Subcutaneous abdominal adipose tissue (tissue), 5 donors: Measurements from ENCODE around the gene WDR44.
A peak's percentile ranks its signal among the peaks of the same experiment; 100 is the strongest.

Experiments used
- H3K27ac ChIP-seq: one replicate; pipeline ENCODE4 v1.7.0; 2013; ENCODE audit warnings: low read depth, mild to moderate bottlenecking, inconsistent platforms, low read length, moderate library complexity
- H3K27me3 ChIP-seq, 5 donors: one replicate each; pipeline ENCODE4 v1.7.0; 2013; ENCODE audit warnings: low read length in 5 of 5, inconsistent platforms in 1 of 5; ENCODE audit not compliant: control insufficient read depth in 5 of 5, insufficient read depth in 4 of 5
- H3K36me3 ChIP-seq, 5 donors: one replicate each; pipeline ENCODE4 v1.7.0; 2013; ENCODE audit warnings: low read length in 5 of 5; ENCODE audit not compliant: control insufficient read depth in 5 of 5, insufficient read depth in 5 of 5
- H3K4me1 ChIP-seq, 5 donors: one replicate each; pipeline ENCODE4 v1.7.0; 2013; ENCODE audit warnings: low read length in 5 of 5, mild to moderate bottlenecking in 3 of 5, moderate library complexity in 1 of 5; ENCODE audit not compliant: control insufficient read depth in 5 of 5, insufficient read depth in 5 of 5
- H3K4me3 ChIP-seq, 5 donors: one replicate each; pipeline ENCODE4 v1.7.0; 2013; ENCODE audit warnings: low read length in 5 of 5, low read depth in 1 of 5
- H3K9ac ChIP-seq, 5 donors: one replicate each; pipeline ENCODE4 v1.7.0; 2013; ENCODE audit warnings: low read length in 5 of 5, mild to moderate bottlenecking in 4 of 5, moderate library complexity in 3 of 5
- H3K9me3 ChIP-seq, 5 donors: one replicate each; pipeline ENCODE4 v1.7.0; 2013; ENCODE audit warnings: low read length in 5 of 5; ENCODE audit not compliant: control insufficient read depth in 5 of 5
- donor health status: healthy.
- donor health status: healthy.
- donor health status: healthy.
- donor health status: healthy.
- donor health status: healthy.

Gene WDR44

DNA sequence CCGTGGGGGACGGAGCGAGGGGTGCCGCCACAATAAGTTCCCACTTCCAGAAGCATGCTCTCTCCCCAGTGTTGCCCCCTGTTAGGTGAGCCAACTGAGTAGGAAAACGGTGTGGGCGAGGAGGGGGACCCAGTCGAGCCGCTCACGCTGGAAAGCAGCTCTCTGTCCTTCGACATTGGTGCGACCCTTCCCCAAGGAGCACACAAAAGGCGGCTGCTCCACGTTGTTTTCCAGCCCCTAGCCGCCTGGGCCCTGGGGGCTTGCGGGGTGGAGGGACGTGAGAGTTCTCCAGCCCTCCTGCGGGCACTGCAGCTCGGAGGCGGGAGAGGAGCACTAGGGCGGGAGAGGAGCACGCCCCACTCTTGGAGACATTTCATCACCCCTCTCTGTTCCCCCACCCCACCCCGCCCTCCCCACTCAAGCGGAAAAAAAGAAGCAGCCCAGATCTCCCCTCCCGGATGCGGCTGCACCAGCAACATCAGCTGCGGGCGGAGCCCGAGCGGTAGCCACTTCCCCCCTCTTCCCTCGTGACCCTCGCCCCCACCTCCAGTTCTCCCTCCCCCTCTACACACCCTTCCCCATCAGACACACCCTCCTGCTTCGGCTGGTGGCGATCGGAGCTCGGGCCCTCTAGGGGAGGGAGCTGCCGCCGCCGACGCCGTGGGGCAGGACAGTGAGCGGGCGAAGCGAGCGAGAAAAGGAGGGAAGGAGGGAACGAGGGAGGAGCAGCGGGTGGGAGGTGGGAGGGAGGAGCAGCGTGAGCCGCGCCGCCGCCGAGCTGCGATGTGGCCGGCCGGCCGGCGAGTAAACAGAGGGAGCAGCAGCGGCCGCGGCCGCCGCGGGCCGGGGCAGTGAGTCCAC is 149.4 kb downstream of the WDR44 start, which contains the start of gene DOCK11:
Gene DOCK11 (plus strand): TSS at position 755 of the 861 bp plus-strand sequence. CDS start 157 bp downstream, outside the sequence.
- H3K27ac ChIP-seq: peak within 1 kb of the TSS; percentile 81
- peak within 1 kb of the TSS; percentile 70 to 82 (median 76) for H3K4me3 ChIP-seq
- peaks cover 0 to 8% (median 0%) of the 10 kb centered on the region in 5 donors for H3K9me3 ChIP-seq
- H3K36me3 ChIP-seq: no peaks in the 10 kb centered on the region
- peak within 1 kb of the TSS; percentile 52 to 80 (median 74) for H3K9ac ChIP-seq
- peaks cover 0 to 8% (median 7%) of the 10 kb centered on the region in 5 donors for H3K27me3 ChIP-seq
- peaks cover 0 to 21% (median 13%) of the 10 kb centered on the region in 5 donors for H3K4me1 ChIP-seq

DNA sequence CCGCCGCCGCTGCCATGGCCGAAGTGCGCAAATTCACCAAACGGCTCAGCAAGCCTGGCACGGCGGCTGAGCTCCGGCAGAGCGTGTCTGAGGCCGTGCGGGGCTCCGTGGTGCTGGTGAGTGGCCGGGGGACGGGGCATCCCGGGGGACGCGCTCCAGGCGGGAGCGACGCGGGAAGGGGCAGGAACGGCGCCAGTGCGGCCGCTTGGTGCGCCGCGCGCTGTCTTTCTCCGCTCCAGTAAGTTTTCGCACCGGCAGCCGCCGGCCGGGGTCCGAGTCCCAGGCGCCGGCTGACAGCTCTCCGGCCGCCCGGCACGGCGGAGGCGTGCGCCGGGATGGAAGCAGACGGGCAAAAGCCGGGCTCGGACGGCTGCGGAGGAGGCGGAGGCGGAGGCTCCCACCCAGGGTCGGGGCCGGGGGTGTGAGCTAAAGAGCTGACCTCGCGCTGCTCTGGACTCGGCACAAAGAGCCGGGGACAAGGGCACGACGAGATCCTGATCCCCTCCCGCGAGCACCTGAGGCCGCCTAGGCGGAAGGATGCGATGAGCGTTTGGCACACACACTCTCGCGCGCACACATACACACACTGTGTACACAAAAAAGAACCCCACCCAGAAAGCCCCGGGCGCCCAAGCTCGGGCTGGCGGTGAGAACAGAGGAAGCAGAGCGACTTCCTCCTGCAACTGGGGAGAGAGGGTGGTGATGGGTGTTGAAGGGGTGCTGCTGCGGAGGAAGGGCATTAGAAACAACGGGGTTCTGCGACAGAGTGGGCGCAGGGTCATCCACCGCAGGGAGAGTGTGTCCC is 150.3 kb downstream of the WDR44 start:
- H3K36me3 ChIP-seq: no peaks in the 10 kb centered on the region
- peak overlapping the region; percentile 81 for H3K27ac ChIP-seq
- H3K4me1 ChIP-seq: peaks cover 0 to 21% (median 13%) of the 10 kb centered on the region in 5 donors
- peak overlapping the region; percentile 70 to 82 (median 76) for H3K4me3 ChIP-seq
- H3K9me3 ChIP-seq: peaks cover 0 to 8% (median 0%) of the 10 kb centered on the region in 5 donors
- peaks cover 0 to 8% (median 7%) of the 10 kb centered on the region in 5 donors for H3K27me3 ChIP-seq
- H3K9ac ChIP-seq: peak overlapping the region; percentile 52 to 80 (median 74)

DNA sequence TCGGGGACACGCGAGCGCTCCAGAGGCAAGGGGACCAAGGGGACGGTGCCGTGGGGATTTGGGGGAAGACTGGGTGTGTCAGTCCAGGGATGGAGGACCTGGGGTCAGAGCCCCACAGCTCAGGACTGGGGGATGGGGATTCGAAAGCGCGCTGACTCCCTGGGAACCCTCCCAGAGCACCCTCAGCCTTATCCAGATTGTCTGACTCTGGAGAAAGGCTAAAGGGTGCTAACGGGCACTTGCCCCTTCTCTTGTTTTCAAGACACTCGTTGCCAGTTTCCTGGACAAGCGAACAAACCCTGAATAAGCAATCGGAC is 150.8 kb downstream of the WDR44 start:
- Histone ChIP-seq H3K4me1 (peaks cover 0 to 21% (median 14%) of the 10 kb centered on the region in 5 donors), H3K36me3 (no peaks in the 10 kb centered on the region), H3K9me3 (peaks cover 0 to 8% (median 0%) of the 10 kb centered on the region in 5 donors), H3K9ac (peak overlapping the region; percentile 52 to 80 (median 74)), H3K27ac (peak overlapping the region; percentile 81), H3K4me3 (peak overlapping the region; percentile 70 to 82 (median 76)), H3K27me3 (peaks cover 0 to 8% (median 7%) of the 10 kb centered on the region in 5 donors)

DNA sequence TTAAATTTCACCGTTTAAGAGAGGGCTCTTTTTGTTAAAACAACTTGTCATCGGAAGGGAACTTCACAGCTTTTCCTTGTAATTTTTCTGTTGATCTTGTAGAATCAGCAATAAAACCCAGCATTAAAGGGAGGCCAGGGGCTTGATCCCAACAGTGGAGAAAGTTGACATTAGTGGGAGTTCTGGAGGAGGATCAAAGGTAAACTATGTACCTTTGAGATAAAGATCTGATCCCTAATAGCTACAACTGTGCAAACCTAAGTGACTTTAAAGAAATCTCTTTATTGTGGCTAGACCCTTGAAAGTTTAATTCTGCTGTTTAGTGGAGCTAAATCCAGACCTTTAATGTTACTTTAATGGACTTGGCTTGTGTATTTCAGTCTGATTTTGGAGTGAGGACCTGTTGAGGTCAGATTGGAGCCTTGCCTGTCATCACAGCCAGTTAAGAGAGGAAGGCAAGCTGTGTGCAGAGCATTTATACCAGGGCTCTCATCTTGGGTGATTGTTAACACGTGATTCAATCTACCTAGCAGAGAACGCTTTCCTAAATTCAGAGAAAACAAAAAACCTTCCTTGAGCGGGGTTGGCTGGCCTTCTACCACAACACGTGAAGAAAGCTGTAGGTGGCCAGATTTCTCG is 151.4 kb downstream of the WDR44 start:
- peak overlapping the region; percentile 33 to 80 (median 61) for H3K9ac ChIP-seq

DNA sequence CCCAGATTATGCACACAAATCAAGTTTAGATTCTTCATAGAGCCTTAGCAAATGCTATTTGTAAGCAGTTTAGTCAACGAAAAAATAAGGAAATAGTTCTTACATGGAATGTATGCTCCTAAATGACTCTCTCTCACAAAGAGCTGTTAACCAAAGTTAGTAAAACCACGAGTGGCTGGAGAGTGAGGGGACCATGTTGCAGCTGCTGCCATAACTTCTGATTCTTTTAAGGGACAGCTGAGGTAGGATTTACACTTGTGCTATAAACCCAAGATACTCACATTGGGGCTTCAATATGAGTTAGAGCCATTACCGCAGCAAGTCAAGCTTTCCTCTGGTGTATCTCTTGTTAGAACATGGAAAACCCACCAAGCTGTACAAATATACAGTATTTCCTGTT is 152.4 kb downstream of the WDR44 start:
- H3K9me3 ChIP-seq: peaks cover 0 to 8% (median 0%) of the 10 kb centered on the region in 5 donors
- peaks cover 0 to 8% (median 7%) of the 10 kb centered on the region in 5 donors for H3K27me3 ChIP-seq
- no peaks in the 10 kb centered on the region for H3K36me3 ChIP-seq
- peak overlapping the region; percentile 81 for H3K27ac ChIP-seq
- peaks cover 0 to 28% (median 19%) of the 10 kb centered on the region in 5 donors for H3K4me1 ChIP-seq
- peak overlapping the region in 4 of 5 donors; percentile 70 to 82 (median 78) for H3K4me3 ChIP-seq
- H3K9ac ChIP-seq: peak overlapping the region in 2 of 5 donors; percentile 44 to 74

More for the DNA sequence above, 151.4 kb downstream of the WDR44 start:
- peaks cover 0 to 8% (median 7%) of the 10 kb centered on the region in 5 donors for H3K27me3 ChIP-seq
- peak overlapping the region; percentile 81 for H3K27ac ChIP-seq
- H3K4me3 ChIP-seq: peak overlapping the region; percentile 70 to 82 (median 76)
- H3K36me3 ChIP-seq: no peaks in the 10 kb centered on the region
- H3K4me1 ChIP-seq: peaks cover 0 to 25% (median 16%) of the 10 kb centered on the region in 5 donors
- peaks cover 0 to 8% (median 0%) of the 10 kb centered on the region in 5 donors for H3K9me3 ChIP-seq

DNA sequence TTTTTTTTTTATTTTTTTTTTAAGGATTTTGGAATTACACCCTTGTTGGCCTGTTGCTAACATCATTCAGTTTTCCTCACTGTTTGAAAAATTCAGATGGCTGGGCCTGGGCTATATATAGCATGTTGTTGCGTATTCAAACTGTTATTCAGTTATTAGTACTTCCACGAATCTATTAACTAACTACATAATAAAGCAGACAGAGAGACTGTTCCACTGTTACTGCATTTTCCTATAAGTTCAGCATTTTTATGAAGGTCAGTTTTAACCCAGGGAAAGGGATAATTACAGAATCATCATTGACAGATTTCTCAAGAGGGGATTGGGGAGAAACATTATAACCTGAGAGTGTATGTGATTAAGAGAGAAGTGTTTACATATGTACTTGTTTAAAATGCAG is 152.8 kb downstream of the WDR44 start:
- H3K9ac ChIP-seq: peak overlapping the region in 1 of 5 donors; percentile 74
- peaks cover 0 to 32% (median 23%) of the 10 kb centered on the region in 5 donors for H3K4me1 ChIP-seq
- peaks cover 0 to 4% (median 0%) of the 10 kb centered on the region in 5 donors for H3K9me3 ChIP-seq
- H3K36me3 ChIP-seq: no peaks in the 10 kb centered on the region
- no peak overlapping the region for H3K27ac ChIP-seq
- H3K27me3 ChIP-seq: peaks cover 0 to 9% (median 7%) of the 10 kb centered on the region in 5 donors
- no peak overlapping the region for H3K4me3 ChIP-seq

DNA sequence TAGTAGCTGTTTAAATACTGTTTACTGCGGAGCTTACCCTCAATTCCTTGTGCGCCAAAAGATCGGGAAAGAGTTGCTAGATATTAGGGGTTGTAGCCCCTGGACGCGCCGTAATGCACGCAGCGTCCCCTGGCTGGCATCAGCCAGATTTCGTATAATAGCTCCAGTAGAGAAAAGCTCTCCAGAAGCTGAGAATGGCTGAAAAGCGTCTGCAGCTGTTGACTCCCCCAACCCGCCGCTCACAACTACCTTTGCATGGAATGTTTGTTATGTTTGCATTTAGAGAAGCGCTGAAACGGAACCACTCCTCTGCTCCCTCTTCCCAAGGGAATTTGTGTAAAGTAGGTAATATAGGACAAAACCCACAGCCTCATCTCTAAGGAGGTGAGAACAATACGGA is 153.4 kb downstream of the WDR44 start:
- Histone ChIP-seq H3K4me3 (no peak overlapping the region), H3K9ac (no peak overlapping the region), H3K4me1 (peaks cover 0 to 34% (median 27%) of the 10 kb centered on the region in 5 donors), H3K9me3 (no peaks in the 10 kb centered on the region), H3K36me3 (no peaks in the 10 kb centered on the region), H3K27ac (no peak overlapping the region), H3K27me3 (peaks cover 0 to 9% (median 4%) of the 10 kb centered on the region in 5 donors)
